ENCODE data around the gene DNAH8. TPM values are rescaled to one million over a fixed set of nuclear protein-coding genes. Genes with fewer than 3 reads are reported as not detected.

The DNAH8 gene
- total and polyA plus RNA-seq, 7 donors: under 0.01 to 0.22 TPM; not detected in 5

DNA sequence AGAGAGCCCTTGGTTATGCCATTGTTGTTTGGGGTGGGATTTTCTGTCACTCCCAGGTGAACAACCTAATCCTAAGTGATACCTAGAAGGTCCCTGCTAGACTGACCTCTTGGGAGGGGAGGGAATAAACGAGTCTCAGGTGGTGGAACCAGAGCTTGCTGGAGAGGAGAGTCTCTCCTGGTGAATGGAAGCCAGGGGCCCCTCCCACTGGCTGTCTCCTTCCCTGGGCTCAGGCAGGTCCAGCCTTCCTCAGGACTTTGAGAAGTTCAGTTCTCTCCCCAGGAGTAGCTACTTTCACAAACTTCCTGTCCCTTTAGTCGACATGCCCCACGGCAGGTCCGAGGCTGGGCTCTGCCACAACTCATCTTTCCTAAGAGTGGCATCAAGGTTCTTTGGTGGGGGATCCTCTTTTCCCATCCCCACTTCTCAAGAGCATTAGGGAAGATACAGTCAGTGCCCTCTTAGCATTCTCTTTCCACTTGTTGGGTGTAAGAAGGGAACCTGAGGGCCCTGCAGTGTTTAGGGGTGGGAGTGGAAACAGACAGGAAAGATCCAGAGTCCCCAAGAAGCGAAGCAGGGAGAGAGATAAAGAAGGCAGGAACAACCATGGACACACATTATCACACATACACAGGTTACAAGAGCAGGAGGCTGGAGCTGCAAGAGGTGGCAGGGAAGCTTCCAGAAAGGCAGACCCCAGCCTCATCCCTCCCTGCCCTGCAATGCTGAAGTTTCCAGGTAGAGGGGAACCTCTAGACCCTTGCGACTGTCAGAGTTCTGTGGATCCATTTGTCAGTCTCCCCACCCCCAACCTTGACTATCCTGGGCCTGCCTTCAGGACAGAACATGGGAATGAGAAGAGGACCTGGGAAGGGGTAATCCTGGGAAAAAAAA lies 332.6 kb downstream of the DNAH8 start:
- no peaks in the 10 kb centered on the region for H3K9me3 ChIP-seq
- WGBS, 2 donors: 59 to 68% methylated on average over 6 of the region's 6 CpGs
- no peak overlapping the region for H3K27ac ChIP-seq
- peaks cover 0 to 11% (median 8%) of the 10 kb centered on the region in 4 donors for H3K4me1 ChIP-seq
- DNase-seq: no peak
- H3K4me3 ChIP-seq: no peak overlapping the region
- intact Hi-C loops (cut with DNase I): no loop called here
- no peaks in the 10 kb centered on the region for H3K36me3 ChIP-seq
- TF ChIP-seq, protein P1, sequence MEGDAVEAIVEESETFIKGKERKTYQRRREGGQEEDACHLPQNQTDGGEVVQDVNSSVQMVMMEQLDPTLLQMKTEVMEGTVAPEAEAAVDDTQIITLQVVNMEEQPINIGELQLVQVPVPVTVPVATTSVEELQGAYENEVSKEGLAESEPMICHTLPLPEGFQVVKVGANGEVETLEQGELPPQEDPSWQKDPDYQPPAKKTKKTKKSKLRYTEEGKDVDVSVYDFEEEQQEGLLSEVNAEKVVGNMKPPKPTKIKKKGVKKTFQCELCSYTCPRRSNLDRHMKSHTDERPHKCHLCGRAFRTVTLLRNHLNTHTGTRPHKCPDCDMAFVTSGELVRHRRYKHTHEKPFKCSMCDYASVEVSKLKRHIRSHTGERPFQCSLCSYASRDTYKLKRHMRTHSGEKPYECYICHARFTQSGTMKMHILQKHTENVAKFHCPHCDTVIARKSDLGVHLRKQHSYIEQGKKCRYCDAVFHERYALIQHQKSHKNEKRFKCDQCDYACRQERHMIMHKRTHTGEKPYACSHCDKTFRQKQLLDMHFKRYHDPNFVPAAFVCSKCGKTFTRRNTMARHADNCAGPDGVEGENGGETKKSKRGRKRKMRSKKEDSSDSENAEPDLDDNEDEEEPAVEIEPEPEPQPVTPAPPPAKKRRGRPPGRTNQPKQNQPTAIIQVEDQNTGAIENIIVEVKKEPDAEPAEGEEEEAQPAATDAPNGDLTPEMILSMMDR (IDR thresholded peaks at IDR 0.05): no peak
- no peak for TF ChIP-seq POLR2A (IDR thresholded peaks at IDR 0.05)
- TF ChIP-seq POLR2AphosphoS5 (IDR thresholded peaks at IDR 0.05): no peak
- no peak for TF ChIP-seq EP300 (IDR thresholded peaks at IDR 0.05)
- peaks cover 13 to 51% (median 31%) of the 10 kb centered on the region in 3 donors for H3K27me3 ChIP-seq

DNA sequence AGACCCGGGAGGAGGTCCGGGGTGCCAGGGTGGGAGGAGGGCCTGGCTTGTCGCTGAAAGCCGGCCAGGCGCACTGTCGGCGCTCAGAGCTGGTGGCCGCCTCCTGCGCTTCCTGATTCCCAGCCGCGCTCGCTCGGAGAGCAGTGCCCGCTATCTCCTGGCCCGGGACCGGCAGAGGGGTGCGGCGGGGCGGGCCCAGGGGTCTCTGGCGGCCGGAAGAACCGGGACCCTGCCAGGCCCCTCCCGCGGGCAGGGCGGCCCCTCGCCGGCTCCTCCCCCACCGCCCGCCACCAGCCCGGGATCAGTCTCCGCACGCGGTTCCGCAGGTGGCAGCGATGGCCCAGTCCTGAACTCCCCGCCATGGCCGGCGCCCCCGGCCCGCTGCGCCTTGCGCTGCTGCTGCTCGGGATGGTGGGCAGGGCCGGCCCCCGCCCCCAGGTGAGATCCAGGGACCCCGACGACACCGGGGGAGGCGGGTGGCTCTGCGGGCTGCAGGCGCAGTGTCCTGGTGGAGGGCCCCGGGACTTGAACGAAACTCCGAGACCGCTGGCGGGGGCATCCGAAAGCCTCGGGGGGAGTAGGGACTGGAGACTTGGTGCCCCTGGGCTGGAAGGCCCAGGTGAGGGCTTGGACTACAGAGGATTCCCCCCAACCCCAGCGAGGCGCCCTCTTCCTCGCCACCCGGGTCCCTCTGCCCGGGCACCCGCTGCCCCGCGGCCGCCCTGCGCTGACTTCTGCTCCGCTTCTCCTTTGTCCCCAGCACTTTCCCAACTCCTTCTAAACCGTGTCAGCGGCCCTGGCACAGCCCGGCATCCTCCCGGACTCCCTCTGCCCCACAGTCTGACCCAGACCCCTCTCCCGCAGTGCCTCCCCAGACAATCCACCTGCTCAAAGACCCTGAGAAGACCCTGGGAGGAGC lies 333.6 kb downstream of the DNAH8 start, which contains the start of gene GLP1R:
Gene GLP1R (plus strand): TSS at position 301 of the 919 bp plus-strand sequence. CDS start 60 bp downstream, at position 361.
- Histone ChIP-seq H3K9me3 (no peaks in the 10 kb centered on the region), H3K4me1 (peaks cover 0 to 11% (median 8%) of the 10 kb centered on the region in 4 donors), H3K27ac (no peak within 1 kb of the TSS), H3K27me3 (peaks cover 13 to 52% (median 31%) of the 10 kb centered on the region in 3 donors), H3K36me3 (no peaks in the 10 kb centered on the region), H3K4me3 (peak within 1 kb of the TSS in 3 of 4 donors; percentile 8 to 44 (median 40))
- WGBS, 2 donors: 4 to 6% methylated on average over 74 of the region's 74 CpGs
- TF ChIP-seq POLR2AphosphoS5 (IDR thresholded peaks at IDR 0.05) (no peak), EP300 (IDR thresholded peaks at IDR 0.05) (no peak), POLR2A (IDR thresholded peaks at IDR 0.05) (no peak)
- TF ChIP-seq, protein P1 (IDR thresholded peaks at IDR 0.05): no peak
- no peak for DNase-seq
- intact Hi-C loops (cut with DNase I): no loop called here

DNA sequence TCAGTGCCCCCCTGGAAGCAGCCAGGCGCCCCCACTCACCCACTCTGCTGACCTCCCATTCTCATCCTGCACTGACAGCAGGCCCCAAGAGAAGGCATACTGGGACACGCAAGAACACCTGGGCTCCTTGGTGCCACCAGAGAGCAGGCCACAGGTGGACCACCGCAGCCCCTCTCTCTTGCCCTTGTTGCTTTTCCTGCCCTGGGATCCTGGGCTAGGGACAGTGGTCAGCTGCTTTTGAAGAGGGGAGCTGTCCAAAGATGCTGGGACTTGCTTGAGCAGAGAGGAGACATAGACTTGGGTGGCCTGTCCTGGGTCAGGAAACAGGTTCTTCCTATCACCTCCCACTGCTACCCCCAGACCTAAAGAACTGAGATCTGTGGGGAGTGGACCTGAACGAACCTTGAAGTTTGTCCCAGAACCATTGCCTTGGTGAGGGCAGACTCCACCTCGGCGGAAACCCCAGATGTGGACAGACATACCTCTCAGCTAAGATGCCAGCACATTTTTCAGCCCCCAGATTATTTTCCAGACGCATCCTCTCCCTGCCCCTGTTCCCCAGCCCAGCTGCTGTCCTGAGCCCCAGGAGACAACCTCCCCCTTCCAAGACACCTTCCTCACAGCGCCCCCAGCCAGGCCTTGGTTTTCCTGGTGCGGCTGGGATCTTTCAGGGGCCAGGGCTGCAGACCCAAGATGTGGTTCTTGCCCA lies 334.6 kb downstream of the DNAH8 start:
- no peak overlapping the region for H3K27ac ChIP-seq
- intact Hi-C loops (cut with DNase I): no loop called here
- H3K36me3 ChIP-seq: no peaks in the 10 kb centered on the region
- 89 to 90% methylated on average over 9 of the region's 9 CpGs for WGBS, 2 donors
- H3K9me3 ChIP-seq: no peaks in the 10 kb centered on the region
- peaks cover 0 to 11% (median 8%) of the 10 kb centered on the region in 4 donors for H3K4me1 ChIP-seq
- peaks cover 13 to 56% (median 31%) of the 10 kb centered on the region in 3 donors for H3K27me3 ChIP-seq
- TF ChIP-seq POLR2A (IDR thresholded peaks at IDR 0.05): no peak
- DNase-seq: no peak
- no peak overlapping the region for H3K4me3 ChIP-seq

DNA sequence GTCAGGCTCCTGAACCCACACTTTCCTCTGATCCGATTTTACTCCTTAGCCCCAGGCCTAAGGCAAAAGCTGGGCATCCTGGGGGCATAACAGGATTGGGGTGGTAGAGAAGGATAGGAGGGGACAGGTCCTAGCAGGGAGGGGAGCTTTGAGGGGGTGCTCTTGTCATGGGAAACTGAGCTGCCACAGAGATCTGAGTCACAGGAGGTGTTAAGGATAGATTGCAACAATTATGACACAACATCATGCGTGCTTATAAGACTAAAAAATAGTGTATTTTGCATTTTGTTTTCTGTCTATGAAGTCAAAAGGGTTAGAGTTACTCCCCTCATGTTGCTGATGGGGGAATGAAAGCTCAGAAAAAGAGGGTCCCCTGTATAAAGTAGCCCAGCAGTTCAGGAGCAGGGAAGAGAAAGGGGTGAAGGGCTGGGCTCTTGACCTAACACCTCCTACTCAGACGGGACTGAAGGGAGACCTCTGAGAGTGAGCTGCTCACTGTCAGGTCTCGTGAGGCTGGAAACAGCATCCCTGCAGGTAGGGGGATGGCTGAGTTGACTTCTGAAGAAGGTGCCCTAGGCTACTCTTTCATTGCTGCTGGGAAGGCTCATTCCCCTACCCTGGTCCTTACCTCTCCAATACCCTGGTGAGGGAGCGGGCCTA lies 335.5 kb downstream of the DNAH8 start:
- peaks cover 13 to 56% (median 31%) of the 10 kb centered on the region in 3 donors for H3K27me3 ChIP-seq

More for the DNA sequence above, 335.5 kb downstream of the DNAH8 start:
- TF ChIP-seq EP300 (IDR thresholded peaks at IDR 0.05): no peak
- no peak for TF ChIP-seq POLR2A (IDR thresholded peaks at IDR 0.05)
- TF ChIP-seq, protein P1 (IDR thresholded peaks at IDR 0.05): no peak
- TF ChIP-seq POLR2AphosphoS5 (IDR thresholded peaks at IDR 0.05): no peak
- peaks cover 0 to 11% (median 8%) of the 10 kb centered on the region in 4 donors for H3K4me1 ChIP-seq
- no peak overlapping the region for H3K4me3 ChIP-seq
- H3K9me3 ChIP-seq: no peaks in the 10 kb centered on the region
- whole genome bisulfite sequencing, 2 donors: 83 to 91% methylated on average over 5 of the region's 5 CpGs
- DNase-seq: no peak
- intact Hi-C loops (cut with DNase I): no loop called here
- H3K27ac ChIP-seq: no peak overlapping the region
- no peaks in the 10 kb centered on the region for H3K36me3 ChIP-seq

Data from sigmoid colon (tissue), 7 donors.